Retinal pigment epithelial cell (primary cell): ENCODE data around the gene GAL.

Experiments used
- DNase-seq: peaks from one replicate; pipeline ENCODE4 v3.0.0-alpha.2; 2010; ENCODE audit warnings: low read depth
- H3K4me3 ChIP-seq: 2 replicates; pipeline ENCODE4 v1.5.1; 2011; ENCODE audit warnings: mild to moderate bottlenecking, low read length, control low read depth, moderate library complexity
- TF ChIP-seq, protein P1 (sequence below): conservative IDR thresholded peaks from 2 replicates; pipeline ENCODE4 v1.5.1; 2011; ENCODE audit warnings: low read depth, low read length, control low read depth, inconsistent platforms

The GAL gene

DNA sequence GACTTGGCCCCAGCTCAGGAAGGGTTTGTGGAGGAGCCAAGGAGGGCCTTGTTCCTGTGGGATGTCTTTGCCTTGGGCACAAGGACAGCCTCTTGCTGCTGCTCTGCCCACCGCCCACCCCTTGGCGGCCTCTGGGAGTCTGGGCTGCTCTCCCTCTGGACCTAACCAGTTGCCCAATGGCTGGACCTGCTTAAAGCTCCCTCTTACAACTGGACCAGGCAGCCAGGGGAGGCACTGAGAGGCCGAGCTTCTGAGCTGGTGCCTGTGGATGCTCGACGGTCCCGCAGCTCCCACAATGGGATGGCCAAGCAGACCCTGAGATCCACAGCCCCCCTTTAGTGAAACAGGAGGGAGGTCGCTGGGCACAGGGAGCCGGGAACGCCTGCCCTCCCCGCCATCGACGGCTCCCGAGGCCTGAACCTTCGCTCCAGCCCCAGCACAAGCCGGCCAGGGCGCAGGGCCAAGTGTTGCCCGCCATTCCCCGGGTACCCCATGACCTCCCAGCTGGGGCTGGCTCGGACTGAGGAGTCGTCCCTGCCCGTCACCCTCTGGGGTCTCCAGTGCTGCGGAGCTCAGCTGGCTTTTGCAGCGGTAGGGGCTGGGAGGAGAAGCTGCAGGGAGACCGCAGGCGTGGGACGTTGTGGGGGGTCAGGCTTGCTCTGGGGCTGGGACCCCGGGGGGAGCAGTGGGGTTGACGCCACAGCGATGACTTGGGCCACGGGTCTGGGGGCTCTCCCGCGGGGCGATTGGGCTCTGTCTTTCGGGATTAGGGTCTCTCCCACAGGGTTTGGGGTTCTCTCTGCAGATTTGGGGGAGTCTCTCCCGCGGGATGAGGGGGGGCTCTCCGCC is 584 bp upstream of the GAL start:
- no peak for DNase-seq
- TF ChIP-seq, protein P1, sequence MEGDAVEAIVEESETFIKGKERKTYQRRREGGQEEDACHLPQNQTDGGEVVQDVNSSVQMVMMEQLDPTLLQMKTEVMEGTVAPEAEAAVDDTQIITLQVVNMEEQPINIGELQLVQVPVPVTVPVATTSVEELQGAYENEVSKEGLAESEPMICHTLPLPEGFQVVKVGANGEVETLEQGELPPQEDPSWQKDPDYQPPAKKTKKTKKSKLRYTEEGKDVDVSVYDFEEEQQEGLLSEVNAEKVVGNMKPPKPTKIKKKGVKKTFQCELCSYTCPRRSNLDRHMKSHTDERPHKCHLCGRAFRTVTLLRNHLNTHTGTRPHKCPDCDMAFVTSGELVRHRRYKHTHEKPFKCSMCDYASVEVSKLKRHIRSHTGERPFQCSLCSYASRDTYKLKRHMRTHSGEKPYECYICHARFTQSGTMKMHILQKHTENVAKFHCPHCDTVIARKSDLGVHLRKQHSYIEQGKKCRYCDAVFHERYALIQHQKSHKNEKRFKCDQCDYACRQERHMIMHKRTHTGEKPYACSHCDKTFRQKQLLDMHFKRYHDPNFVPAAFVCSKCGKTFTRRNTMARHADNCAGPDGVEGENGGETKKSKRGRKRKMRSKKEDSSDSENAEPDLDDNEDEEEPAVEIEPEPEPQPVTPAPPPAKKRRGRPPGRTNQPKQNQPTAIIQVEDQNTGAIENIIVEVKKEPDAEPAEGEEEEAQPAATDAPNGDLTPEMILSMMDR, result no peak
- H3K4me3 ChIP-seq, result no peak overlapping the region

DNA sequence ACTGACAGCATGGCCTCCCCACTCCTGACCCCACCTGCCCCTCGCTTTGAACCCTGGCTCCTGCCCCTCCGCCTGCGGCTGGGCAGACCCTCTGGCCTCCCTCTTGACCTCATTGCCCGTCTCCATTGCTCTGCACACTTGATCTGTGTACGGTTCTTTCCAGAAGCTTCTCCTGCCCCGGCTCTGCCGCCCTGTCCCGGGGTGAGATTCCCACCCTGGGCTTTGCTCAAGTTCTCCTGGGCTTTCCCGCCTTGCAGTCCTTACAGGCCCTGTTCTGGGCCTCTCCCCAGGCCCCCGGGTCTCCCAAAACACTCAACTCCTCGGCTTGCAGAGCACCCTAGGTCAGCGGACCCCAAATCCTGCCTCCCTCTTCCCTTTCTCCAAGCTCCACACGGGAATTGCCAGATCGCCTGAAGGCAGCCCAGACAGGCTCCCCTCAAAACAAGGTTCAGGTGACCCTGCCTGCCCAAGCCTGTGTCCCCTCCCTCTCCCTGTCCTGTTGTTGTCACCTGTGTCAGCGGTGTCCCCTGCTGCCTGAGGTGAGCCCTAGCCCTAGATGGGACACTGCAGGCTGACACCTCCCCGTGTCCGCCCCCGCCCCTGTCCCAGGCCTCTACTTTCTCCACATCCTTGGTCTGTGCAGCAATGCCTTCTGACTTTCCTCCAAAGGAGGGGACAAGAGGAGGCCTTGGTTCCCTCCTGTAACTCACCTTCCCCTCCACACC is 1.5 kb downstream of the GAL start:
- TF ChIP-seq, protein P1, result no peak
- DNase-seq, result no peak
- H3K4me3 ChIP-seq, result no peak overlapping the region

DNA sequence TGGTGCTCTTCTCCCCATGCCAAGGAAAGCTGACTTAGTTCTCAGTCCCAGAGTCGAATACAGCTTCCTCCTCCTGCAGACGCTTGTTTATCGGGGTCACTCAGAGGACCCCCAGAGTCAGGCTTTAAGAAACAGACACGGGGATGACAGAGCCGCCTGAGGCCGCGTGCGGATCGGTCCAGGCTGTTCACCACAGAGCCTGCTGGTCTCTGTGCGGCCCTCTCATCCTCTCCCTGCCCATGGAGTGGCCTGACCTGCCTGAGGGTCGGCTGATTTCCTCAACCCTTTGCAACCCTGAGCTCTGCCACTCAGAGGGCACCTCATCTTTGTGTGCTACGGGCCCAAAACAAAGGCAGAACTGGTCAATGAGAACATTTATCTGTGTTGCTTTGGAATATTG is 2.1 kb downstream of the GAL start:
- H3K4me3 ChIP-seq, result no peak overlapping the region
- no peak for DNase-seq
- TF ChIP-seq, protein P1, result no peak

DNA sequence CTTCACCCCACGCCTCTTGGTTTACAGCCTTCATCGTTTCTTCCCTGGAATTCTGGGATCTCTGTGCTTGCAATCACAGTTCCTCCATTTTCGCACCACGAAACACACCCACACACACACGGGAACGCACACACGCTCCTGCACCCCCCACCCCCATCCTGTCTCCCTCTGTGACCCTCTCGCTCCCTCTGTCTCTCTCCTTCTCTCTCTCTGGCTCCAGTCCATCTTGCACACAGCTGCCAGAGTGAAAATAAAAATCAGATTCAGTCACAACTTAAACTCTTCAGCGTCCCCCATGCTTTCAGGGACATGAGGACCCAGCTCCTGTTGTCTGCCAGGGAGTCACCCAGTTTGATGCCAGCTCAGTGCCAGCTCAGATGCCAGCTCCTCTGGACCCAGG is 3.0 kb downstream of the GAL start:
- H3K4me3 ChIP-seq, result no peak overlapping the region
- TF ChIP-seq, protein P1, result no peak
- DNase-seq, result no peak

DNA sequence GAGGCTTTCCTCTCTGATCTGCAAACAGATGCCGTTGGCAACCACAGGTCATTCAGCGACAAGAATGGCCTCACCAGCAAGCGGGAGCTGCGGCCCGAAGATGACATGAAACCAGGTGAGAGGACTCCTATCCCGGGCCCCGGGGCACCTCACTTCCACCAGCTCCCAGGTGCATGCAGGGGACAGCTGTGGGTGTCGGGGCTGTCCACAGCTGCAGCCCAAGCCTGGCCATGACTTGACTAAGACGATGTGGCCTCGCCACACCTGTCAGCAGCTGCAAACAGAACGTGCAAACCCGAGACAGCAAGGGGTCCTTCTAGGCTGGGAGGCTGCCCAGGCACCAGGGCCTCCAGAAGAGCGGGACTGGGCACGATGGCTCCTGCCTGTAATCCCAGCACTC is 3.6 kb downstream of the GAL start:
- TF ChIP-seq, protein P1, result no peak
- no peak for DNase-seq
- H3K4me3 ChIP-seq, result no peak overlapping the region

DNA sequence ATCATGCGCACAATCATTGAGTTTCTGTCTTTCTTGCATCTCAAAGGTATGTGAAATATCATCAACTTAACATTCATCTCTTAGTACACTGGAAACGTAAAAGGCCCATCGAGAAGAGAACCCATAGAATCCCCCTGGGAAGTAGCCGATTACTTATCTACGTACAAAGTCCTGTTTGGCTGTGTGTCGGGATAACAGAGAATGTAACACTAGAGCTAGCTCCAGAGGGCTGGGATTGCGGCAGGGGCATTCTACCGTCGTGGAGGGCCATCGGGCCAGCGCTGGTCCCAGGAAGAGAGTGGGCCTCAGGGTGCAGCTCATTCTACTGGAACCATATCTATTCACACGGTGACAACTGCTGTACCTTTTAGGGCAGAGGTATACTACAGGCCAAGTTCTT is 4.5 kb downstream of the GAL start:
- H3K4me3 ChIP-seq, result no peak overlapping the region
- DNase-seq, result no peak
- TF ChIP-seq, protein P1, result no peak
